SK-N-SH treated with all-trans-retinoic acid at 6 μM for 48 hours (cell line): ENCODE results near the gene MKRN1.

Experiments used
- ATAC-seq: fragments of 200-7000 bp; cut with Tn5 transposase; 3 replicates; pipeline ENCODE4 v1.9.1; 2020; ENCODE audit warnings: mild to moderate bottlenecking, moderate library complexity
- ARNTL ChIP-seq: fragments of 450-650 bp; formaldehyde crosslinking; IDR thresholded peaks from 2 replicates; pipeline ENCODE4 v1.5.0; 2020; ENCODE audit warnings: low read depth, mild to moderate bottlenecking, moderate library complexity, borderline replicate concordance
- CREB5 ChIP-seq: fragments of 250-450 bp; sonication (Bioruptor Pico); IDR thresholded peaks from 2 replicates; pipeline ENCODE4 v1.5.1; 2020; ENCODE audit warnings: low read depth, mild to moderate bottlenecking, moderate library complexity
- CSDC2 ChIP-seq: fragments of 250-450 bp; sonication (Bioruptor Pico); IDR thresholded peaks from 2 replicates; pipeline ENCODE4 v1.5.0; 2020; ENCODE audit warnings: mild to moderate bottlenecking, moderate library complexity
- CSRNP3 ChIP-seq: fragments of 250-450 bp; sonication (Bioruptor Pico); IDR thresholded peaks from 2 replicates; pipeline ENCODE4 v1.5.1; 2021; ENCODE audit warnings: mild to moderate bottlenecking, moderate library complexity
- ESRRG ChIP-seq: fragments of 250-450 bp; sonication (Bioruptor Pico); IDR thresholded peaks from 2 replicates; pipeline ENCODE4 v1.6.1; 2021; ENCODE audit warnings: mild to moderate bottlenecking
- GLIS3 ChIP-seq: fragments of 250-450 bp; sonication (Bioruptor Pico); IDR thresholded peaks from 2 replicates; pipeline ENCODE4 v1.5.0; 2020; ENCODE audit warnings: mild to moderate bottlenecking, moderate library complexity
- ISL1 ChIP-seq: fragments of 250-450 bp; sonication (Bioruptor Pico); IDR thresholded peaks from 2 replicates; pipeline ENCODE4 v2.1.2; 2022; ENCODE audit warnings: mild to moderate bottlenecking, moderate library complexity
- PATZ1 ChIP-seq: fragments of 250-450 bp; sonication (Bioruptor Pico); IDR thresholded peaks from 2 replicates; pipeline ENCODE4 v1.8.0; 2020; ENCODE audit warnings: mild to moderate bottlenecking, moderate library complexity, borderline replicate concordance
- POU6F1 ChIP-seq: fragments of 250-450 bp; sonication (Bioruptor Pico); IDR thresholded peaks from 2 replicates; pipeline ENCODE4 v1.8.0; 2021; ENCODE audit warnings: low read depth, mild to moderate bottlenecking, moderate library complexity, borderline replicate concordance
- PPARA ChIP-seq: fragments of 250-450 bp; sonication (Bioruptor Pico); IDR thresholded peaks from 2 replicates; pipeline ENCODE4 v1.5.0; 2020; ENCODE audit warnings: mild to moderate bottlenecking, borderline replicate concordance
- RARB ChIP-seq: fragments of 250-450 bp; sonication (Bioruptor Pico); IDR thresholded peaks from 2 replicates; pipeline ENCODE4 v1.8.0; 2021; ENCODE audit warnings: mild to moderate bottlenecking, moderate library complexity
- SNAI2 ChIP-seq: fragments of 250-450 bp; sonication (Bioruptor Pico); IDR thresholded peaks from 2 replicates; pipeline ENCODE4 v1.5.0; 2020; ENCODE audit warnings: mild to moderate bottlenecking, moderate library complexity
- TCF4 ChIP-seq: fragments of 250-450 bp; sonication (Bioruptor Pico); IDR thresholded peaks from 2 replicates; pipeline ENCODE4 v1.8.0; 2021; ENCODE audit warnings: mild to moderate bottlenecking, moderate library complexity, borderline replicate concordance
- TOX ChIP-seq: fragments of 250-450 bp; sonication (Bioruptor Pico); IDR thresholded peaks from 2 replicates; pipeline ENCODE4 v1.8.0; 2021; ENCODE audit warnings: mild to moderate bottlenecking, moderate library complexity, borderline replicate concordance
- TSHZ2 ChIP-seq: fragments of 250-450 bp; sonication (Bioruptor Pico); IDR thresholded peaks from 2 replicates; pipeline ENCODE4 v1.5.0; 2020; ENCODE audit warnings: mild to moderate bottlenecking, moderate library complexity
- ZC3H10 ChIP-seq: fragments of 250-450 bp; sonication (Bioruptor Pico); IDR thresholded peaks from 2 replicates; pipeline ENCODE4 v1.5.1; 2021; ENCODE audit warnings: mild to moderate bottlenecking, moderate library complexity
- ZFP3 ChIP-seq: fragments of 250-450 bp; sonication (Bioruptor Pico); IDR thresholded peaks from 2 replicates; pipeline ENCODE4 v1.5.0; 2020; ENCODE audit warnings: mild to moderate bottlenecking, moderate library complexity
- ZFP30 ChIP-seq: fragments of 450-650 bp; formaldehyde crosslinking; IDR thresholded peaks from 2 replicates; pipeline ENCODE4 v1.5.0; 2022; ENCODE audit warnings: mild to moderate bottlenecking, moderate library complexity
- ZNF70 ChIP-seq: fragments of 450-650 bp; formaldehyde crosslinking; IDR thresholded peaks from 2 replicates; pipeline ENCODE4 v1.5.0; 2020; ENCODE audit warnings: mild to moderate bottlenecking, moderate library complexity
- ZNF8 ChIP-seq: fragments of 450-650 bp; formaldehyde crosslinking; IDR thresholded peaks from 2 replicates; pipeline ENCODE4 v1.5.0; 2020; ENCODE audit warnings: mild to moderate bottlenecking, moderate library complexity

The MKRN1 gene

DNA sequence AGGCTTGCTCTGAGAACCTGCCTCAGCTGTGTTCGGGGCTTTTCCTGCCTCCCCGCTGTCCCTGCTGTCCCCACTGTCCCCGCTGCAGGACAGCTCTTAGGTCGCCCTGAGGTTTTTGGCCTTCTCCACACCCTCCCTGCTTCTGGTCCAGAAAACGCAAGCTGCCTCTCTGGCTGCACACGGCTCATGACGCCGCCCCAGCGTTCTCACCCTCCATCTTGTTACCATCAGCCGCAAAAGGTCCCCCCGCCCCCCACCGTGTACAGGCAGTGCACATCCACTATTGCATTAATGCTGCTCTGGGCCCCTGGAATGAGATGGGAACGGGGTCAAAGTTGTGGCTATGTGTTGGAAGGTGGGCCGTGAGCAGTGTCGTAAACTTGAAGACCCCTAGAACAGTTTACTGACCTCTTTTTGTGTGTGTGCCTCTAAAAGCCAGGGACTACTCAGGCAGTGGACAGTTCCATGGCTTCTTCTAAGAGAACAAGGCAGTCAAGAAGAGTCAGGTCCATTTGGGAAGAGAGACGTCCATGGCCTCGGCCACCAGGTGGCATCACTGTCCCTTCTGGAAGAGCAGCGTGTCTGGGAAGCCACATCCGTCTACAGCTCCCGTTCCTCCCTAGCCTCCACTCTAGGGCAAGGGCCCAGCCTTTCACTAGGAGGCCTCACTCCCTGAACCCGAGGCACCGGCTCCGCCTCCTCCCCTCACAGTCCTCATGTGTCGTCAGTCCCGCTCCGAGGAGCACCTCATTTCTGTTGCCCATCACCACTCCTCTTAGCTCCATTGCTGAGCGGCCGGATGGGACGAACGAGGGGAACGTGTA, 38.5 kb upstream of the MKRN1 start:
- no peak for TF ChIP-seq ARNTL (CRISPR knock-in tag)
- TF ChIP-seq PPARA (CRISPR knock-in tag), result no peak
- 0 out of 2 replicates have a peak, but pooled peaks have one; percentile 48 for TF ChIP-seq ZFP3 (CRISPR knock-in tag)
- TF ChIP-seq TSHZ2 (CRISPR knock-in tag), result no peak
- TF ChIP-seq, all 23 proteins: peak for 1
- peak; percentile 99 for ATAC-seq

- ATAC-seq, result peak; percentile 59
Measured at GRCh38 chr7:140512317-140513000, 33.2 kb upstream of the MKRN1 start.

More at GRCh38 chr7:140512317-140513000, 33.2 kb upstream of the MKRN1 start:
- TF ChIP-seq SNAI2 (CRISPR knock-in tag) (no peak), CREB5 (CRISPR knock-in tag) (no peak), RARB (CRISPR knock-in tag) (no peak), CSDC2 (CRISPR knock-in tag) (no peak), ZNF70 (CRISPR knock-in tag) (no peak), ZNF8 (no peak), TCF4 (CRISPR knock-in tag) (no peak), ZC3H10 (CRISPR knock-in tag) (no peak), GLIS3 (CRISPR knock-in tag) (no peak), CSRNP3 (CRISPR knock-in tag) (no peak), ISL1 (CRISPR knock-in tag) (no peak), ZFP30 (CRISPR knock-in tag) (no peak), PPARA (CRISPR knock-in tag) (no peak), TOX (CRISPR knock-in tag) (no peak), POU6F1 (CRISPR knock-in tag) (no peak), PATZ1 (CRISPR knock-in tag) (no peak), ESRRG (no peak), TSHZ2 (CRISPR knock-in tag) (no peak), ZFP3 (CRISPR knock-in tag) (no peak)
